Kidney (tissue), 14 donors: Measurements from ENCODE around the gene VRTN. TPM values are rescaled to one million over a fixed set of nuclear protein-coding genes. Genes with fewer than 3 reads are reported as not detected.
A peak's percentile ranks its signal among the peaks of the same experiment; 100 is the strongest.
"Not testable (repeated sequence)": the region's sequence is repeated elsewhere in the genome, so short reads cannot be mapped to it uniquely, and the experiment has no call there.

ENCODE experiments used
- DNase-seq, 5 donors: peaks; one replicate each; pipeline ENCODE4 v3.0.0-alpha.2; 2013 to 2020
- FAIRE-seq: peaks from 2 replicates; lab custom pipeline; 2012; peaks lifted over from hg19 to GRCh38; lab: Jason Lieb, UNC
- H3K27ac ChIP-seq, 2 donors: one replicate each; pipeline ENCODE4 v1.7.0; 2013; ENCODE audit warnings: low read depth in 2 of 2, low read length in 2 of 2, inconsistent platforms in 1 of 2
- H3K27me3 ChIP-seq: one replicate; pipeline ENCODE4 v1.7.1; 2013; ENCODE audit warnings: low read length, inconsistent platforms; ENCODE audit not compliant: control insufficient read depth, insufficient read depth
- H3K36me3 ChIP-seq, 3 donors: one replicate each; pipeline versions ENCODE4 v1.7.0 to v1.7.1; 2013; ENCODE audit warnings: low read length in 3 of 3, control low read depth in 1 of 3, inconsistent platforms in 1 of 3; ENCODE audit not compliant: insufficient read depth in 3 of 3, control insufficient read depth in 2 of 3
- H3K4me1 ChIP-seq, 3 donors: one replicate each; pipeline versions ENCODE4 v1.7.0 to v1.7.1; 2013; ENCODE audit warnings: low read length in 3 of 3, inconsistent platforms in 1 of 3, low read depth in 1 of 3; ENCODE audit not compliant: control insufficient read depth in 2 of 3, insufficient read depth in 2 of 3
- H3K4me3 ChIP-seq, 3 donors: one replicate each; pipeline versions ENCODE4 v1.7.0 to v1.8.1; 2013; ENCODE audit warnings: low read length in 3 of 3, control low read depth in 1 of 3, inconsistent platforms in 1 of 3
- H3K9ac ChIP-seq, 3 donors: one replicate each; pipeline versions ENCODE4 v1.7.0 to v1.7.1; 2013; ENCODE audit warnings: low read length in 3 of 3, control low read depth in 1 of 3, inconsistent platforms in 1 of 3
- H3K9me3 ChIP-seq, 3 donors: one replicate each; pipeline versions ENCODE4 v1.7.0 to v1.7.1; 2013; ENCODE audit warnings: low read length in 3 of 3, control low read depth in 1 of 3, inconsistent platforms in 1 of 3; ENCODE audit not compliant: control insufficient read depth in 2 of 3, insufficient read depth in 1 of 3
- intact Hi-C: fragments of 100-400 bp; cut with DNase I; formaldehyde crosslinking; loops from one replicate; pipeline ENCODE4 v1.11.1; 2022
- polyA plus RNA-seq: library from polyadenylated mRNA; stranded (reverse); fragments of 350-450 nt; fragmentation: Illumina TruSeq; extraction: RNeasy Lipid Tissue Mini Kit (QIAGEN cat#74804); gene quantifications from one replicate; pipeline ENCODE4 v1.2.3, GENCODE V29; 2014; ENCODE audit warnings: low read depth, low replicate concordance; ENCODE audit not compliant: insufficient read depth
- total RNA-seq: library from RNA; stranded (reverse); fragmentation: NEBNext Ultra II Directional; extraction: Animal tissue kit (Norgen Biotek cat#: 25700); gene quantifications from one replicate; pipeline ENCODE4 v1.2.1, GENCODE V29; 2021
- TF ChIP-seq, protein P1 (sequence below): IDR thresholded peaks from 3 replicates; pipeline ENCODE4 v1.5.1; 2012; ENCODE audit warnings: mild to moderate bottlenecking, moderate library complexity, borderline replicate concordance; ENCODE audit not compliant: insufficient read depth; ENCODE audit errors: extremely low read depth
- donor health status: control.
- donor health status: control.
- donor health status: control.
- donor health status: control.
- donor health status: control.
- donor health status: DM: yes; HTN: yes; CAD: no.
- donor health status: Normal renal cell carcinoma (clear cell type).

The VRTN gene
- total and polyA plus RNA-seq, 2 donors from 2014 or later: not detected

DNA sequence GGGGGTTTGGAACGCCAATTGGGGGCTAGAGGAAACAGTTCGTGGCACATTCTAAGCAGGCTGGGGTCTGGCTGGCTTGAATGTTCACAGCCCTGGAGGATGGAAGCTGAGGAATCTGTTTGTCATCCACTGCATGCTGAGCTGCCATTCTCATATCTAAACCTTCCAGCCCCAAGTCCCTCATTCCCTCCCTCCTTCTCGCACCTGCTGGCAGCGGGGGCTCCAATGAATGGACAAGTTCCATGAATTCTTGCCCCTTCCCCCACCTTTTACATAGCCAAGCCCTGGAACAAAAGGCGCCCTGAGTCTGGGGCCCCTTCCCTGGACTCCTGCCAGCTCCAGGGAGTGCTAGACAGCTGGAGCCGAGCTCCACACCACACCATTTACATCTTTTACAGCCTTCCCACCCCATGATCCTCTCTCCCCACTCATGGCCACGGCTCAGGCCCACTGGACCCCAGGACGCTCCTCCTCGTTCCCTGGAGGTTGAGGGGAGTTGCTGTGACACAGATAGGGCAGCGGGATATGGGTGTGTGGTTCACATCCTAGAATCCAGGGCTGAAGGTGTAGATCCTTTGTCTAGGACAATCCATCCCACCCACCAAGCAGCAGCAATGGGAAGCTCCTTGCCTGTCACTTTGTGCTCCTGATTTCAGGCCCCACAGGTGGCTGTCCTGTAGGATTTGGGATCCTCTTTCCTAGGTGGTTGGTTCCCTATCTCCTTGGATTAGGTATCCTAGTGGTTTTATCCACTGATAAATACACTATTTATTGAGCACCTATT lies 21.7 kb upstream of the VRTN start:
- no peak overlapping the region for H3K4me3 ChIP-seq
- no peak overlapping the region for H3K27ac ChIP-seq
- H3K27me3 ChIP-seq: no peaks in the 10 kb centered on the region
- H3K36me3 ChIP-seq: no peaks in the 10 kb centered on the region
- intact Hi-C loops: no loop called here
- no peak overlapping the region for H3K9ac ChIP-seq
- no peak for FAIRE-seq
- DNase-seq: peak in 4 of 5 donors; percentile 75 to 88 (median 76)
- H3K4me1 ChIP-seq: no peaks in the 10 kb centered on the region
- H3K9me3 ChIP-seq: no peaks in the 10 kb centered on the region
- TF ChIP-seq, protein P1, sequence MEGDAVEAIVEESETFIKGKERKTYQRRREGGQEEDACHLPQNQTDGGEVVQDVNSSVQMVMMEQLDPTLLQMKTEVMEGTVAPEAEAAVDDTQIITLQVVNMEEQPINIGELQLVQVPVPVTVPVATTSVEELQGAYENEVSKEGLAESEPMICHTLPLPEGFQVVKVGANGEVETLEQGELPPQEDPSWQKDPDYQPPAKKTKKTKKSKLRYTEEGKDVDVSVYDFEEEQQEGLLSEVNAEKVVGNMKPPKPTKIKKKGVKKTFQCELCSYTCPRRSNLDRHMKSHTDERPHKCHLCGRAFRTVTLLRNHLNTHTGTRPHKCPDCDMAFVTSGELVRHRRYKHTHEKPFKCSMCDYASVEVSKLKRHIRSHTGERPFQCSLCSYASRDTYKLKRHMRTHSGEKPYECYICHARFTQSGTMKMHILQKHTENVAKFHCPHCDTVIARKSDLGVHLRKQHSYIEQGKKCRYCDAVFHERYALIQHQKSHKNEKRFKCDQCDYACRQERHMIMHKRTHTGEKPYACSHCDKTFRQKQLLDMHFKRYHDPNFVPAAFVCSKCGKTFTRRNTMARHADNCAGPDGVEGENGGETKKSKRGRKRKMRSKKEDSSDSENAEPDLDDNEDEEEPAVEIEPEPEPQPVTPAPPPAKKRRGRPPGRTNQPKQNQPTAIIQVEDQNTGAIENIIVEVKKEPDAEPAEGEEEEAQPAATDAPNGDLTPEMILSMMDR: no peak

DNA sequence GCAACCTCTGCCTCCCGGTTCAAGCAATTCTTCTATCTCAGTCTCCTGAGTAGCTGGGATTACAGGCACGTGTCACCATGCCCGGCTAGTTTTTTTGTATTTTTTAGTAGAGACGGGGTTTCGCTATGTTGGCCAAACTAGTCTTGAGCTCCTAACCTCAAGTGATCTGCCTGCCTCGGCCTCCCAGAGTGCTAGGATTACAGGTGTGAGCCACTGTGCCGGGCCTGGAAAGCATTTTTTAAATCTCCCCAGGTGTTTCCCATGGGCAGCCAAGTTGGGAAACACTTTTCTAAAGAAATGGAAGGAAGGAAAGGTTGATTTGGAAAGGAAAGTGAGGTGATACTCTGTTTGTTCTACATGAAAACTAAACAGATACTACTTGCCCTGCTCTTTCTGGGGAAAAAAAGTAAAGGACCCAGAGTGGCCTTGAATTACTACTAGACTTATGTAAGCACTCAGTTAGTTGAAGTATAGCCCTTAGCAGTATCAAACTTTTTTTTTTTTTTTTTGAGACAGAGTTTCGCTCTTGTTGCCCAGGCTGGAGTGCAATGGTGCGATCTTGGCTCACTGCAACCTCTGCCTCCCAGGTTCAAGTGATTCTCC lies 18.2 kb upstream of the VRTN start:
- H3K9me3 ChIP-seq, intact Hi-C loops, FAIRE-seq, H3K4me3 ChIP-seq, H3K4me1 ChIP-seq, H3K27me3 ChIP-seq, DNase-seq, H3K27ac ChIP-seq, H3K9ac ChIP-seq, H3K36me3 ChIP-seq: not testable (repeated sequence)

DNA sequence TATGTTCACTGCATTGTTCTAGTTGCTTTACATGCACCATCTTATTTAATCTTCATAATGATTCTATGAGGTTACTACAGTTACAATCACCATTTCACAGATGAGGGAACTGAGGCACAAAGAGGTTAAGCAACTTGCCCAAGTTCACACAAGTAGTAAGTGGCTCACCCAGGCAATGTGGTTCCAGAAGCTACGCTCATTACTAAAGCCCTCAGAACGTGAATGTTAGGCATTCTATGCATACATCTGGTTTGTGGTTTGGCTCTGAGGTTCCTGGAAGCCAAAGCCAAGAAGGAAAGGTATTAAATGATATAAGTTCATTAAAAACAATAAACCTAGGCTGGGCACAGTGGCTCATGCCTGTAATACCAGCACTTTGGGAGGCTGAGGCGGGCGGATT lies 14.4 kb upstream of the VRTN start:
- Histone ChIP-seq H3K36me3 (no peaks in the 10 kb centered on the region), H3K27me3 (no peaks in the 10 kb centered on the region), H3K9me3 (no peaks in the 10 kb centered on the region), H3K27ac (no peak overlapping the region), H3K4me1 (no peaks in the 10 kb centered on the region), H3K4me3 (no peak overlapping the region), H3K9ac (no peak overlapping the region)
- DNase-seq (no peak), FAIRE-seq (no peak)
- intact Hi-C loops: no loop called here
- TF ChIP-seq, protein P1: no peak

DNA sequence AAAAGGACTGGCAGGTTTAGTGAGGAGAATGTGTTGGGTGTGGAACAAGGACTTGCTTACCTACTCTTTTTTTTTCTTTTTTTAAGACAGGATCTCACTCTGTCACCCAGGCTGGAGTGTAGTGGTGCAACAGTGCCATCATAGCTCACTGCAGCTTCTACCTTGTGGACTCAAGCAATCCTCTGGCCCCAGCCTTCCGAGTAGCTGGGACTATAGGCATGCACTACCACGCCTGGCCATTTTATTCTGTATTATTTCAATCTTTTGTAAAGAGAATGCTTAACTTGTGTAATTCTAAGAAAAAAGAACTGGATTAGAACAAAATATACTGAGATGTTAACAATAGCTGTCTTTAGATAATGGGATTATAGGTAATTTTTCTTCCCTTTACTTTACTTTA lies 1.9 kb upstream of the VRTN start:
- intact Hi-C loops: no loop called here
- no peaks in the 10 kb centered on the region for H3K36me3 ChIP-seq
- no peak overlapping the region for H3K4me3 ChIP-seq
- H3K9ac ChIP-seq: no peak overlapping the region
- no peaks in the 10 kb centered on the region for H3K9me3 ChIP-seq
- peak in 1 of 5 donors; percentile 1 for DNase-seq
- no peak for FAIRE-seq
- TF ChIP-seq, protein P1: no peak
- no peaks in the 10 kb centered on the region for H3K27me3 ChIP-seq
- H3K27ac ChIP-seq: no peak overlapping the region
- no peaks in the 10 kb centered on the region for H3K4me1 ChIP-seq
